Activated CD8-positive, alpha-beta memory T cell treated with anti-CD3 and anti-CD28 coated beads, Interleukin-2, amount 50 U/mL, for 24 hours (primary cell): ENCODE results near the gene ZNF853.
"Not testable (repeated sequence)": the region's sequence is repeated elsewhere in the genome, so short reads cannot be mapped to it uniquely, and the experiment has no call there.

ENCODE experiments used
- DNase-seq: peaks from one replicate; pipeline ENCODE4 v3.0.0-alpha.2; 2020; ENCODE audit errors: extremely low read depth

ZNF853 gene

DNA sequence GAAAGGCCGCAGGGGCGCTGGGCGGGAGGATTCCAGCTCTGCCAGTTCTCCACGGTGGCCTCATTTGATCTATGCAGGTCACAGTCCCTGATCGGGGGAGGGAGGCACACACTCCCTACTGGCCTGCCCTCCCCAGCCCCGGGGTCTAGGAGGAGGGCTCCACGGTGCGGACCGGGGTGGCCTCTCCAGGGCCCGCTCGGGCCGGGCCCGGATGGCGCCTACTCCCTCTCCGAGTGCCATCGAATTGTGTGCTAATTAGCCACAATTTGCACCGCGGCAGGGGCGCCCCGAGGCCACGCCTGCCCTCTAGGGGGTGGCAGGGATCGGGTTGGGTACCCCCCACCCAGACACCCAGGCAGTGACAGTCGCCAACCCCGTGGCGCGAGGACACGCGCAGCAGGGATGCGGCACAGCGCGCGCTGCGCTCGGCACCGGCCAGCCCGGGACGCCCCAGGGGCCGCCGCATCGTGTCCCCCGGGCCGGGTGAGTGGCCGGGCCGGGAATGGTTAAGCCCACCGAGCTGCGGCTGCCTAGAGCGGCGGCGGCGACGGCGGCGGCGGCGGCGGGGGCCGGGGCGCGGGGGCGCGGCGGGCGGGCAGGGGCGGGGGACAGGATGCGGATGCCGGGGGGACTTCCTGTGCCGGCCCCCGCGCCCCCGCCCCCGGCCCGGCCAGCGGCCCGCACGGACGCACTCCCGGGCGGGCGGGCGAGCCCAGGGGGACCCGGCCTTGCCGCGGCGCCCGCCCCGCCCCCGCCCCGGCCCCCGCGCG lies at the start of gene ZNF853:
Gene ZNF853, plus strand, starts transcription at position 658 of the 770 bp plus-strand sequence. CDS start 565 bp downstream, outside the sequence.
- no peak for DNase-seq

DNA sequence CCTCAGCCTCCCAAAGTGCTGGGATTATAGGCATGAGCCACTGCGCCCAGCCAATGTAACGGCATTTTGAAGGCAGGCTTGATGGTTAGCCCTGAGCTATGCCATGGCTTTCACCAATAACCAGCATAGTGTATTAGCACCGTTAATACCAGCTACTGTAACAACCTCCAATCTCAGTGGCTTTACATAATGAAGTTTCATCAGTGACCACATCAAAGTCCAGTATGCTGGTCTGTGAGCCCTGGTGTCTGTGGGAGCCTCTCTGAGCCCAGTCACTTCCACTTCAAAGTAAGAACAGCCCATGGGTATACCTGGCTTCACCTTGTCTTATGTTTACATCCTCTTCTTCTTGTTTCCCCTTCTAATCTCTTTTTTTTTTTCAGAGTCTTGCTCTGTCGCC lies 49.8 kb upstream of the ZNF853 start:
- DNase-seq = no peak

DNA sequence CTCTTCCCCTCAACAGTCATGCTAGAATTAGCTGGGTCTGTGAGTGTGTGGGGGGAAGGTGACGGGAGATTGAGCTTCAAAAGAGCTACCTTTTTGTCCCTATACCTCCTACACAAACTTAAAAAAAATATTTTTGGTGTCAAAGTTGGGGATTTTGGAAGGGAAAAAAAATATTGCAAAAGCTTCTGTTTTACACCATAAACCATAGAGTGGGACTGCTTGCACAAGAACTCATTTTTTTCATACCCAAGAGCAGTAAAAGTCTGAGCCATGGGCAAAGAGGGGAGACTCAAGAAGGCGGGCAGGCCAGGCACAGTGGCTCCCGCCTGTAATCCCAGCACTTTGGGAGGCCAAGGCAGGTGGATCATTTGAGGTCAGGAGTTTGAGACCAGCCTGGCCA lies 47.5 kb upstream of the ZNF853 start:
- DNase-seq = no peak

DNA sequence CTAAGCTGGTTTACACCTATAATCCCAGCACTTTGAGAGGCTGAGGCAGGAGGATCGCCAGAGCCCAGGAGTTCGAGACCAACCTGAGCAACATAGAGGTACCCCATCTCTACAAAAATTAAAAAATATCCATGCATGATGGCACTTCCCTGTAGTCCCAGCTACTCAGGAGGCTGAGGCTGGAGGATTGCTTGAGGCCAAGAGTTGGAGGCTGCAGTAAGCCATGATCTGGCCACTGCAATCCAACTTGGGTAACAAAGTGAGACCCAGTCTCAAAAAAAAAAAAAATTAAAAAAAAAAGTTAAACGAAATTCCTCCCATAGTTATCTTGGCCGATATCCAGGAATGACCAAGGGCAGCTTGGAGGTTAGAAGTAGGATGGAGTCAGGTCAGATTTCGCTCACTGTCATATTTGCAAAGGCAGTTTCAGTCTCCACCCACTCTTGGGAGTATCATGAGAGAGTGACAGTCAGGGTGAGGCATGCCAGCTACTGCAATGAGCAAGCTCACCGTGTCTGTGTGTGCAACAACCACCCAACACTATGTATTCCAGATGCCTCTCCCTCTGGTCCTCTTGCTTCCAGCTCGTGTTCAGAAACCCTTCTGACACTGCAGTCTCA lies 44.1 kb upstream of the ZNF853 start:
- no peak for DNase-seq

DNA sequence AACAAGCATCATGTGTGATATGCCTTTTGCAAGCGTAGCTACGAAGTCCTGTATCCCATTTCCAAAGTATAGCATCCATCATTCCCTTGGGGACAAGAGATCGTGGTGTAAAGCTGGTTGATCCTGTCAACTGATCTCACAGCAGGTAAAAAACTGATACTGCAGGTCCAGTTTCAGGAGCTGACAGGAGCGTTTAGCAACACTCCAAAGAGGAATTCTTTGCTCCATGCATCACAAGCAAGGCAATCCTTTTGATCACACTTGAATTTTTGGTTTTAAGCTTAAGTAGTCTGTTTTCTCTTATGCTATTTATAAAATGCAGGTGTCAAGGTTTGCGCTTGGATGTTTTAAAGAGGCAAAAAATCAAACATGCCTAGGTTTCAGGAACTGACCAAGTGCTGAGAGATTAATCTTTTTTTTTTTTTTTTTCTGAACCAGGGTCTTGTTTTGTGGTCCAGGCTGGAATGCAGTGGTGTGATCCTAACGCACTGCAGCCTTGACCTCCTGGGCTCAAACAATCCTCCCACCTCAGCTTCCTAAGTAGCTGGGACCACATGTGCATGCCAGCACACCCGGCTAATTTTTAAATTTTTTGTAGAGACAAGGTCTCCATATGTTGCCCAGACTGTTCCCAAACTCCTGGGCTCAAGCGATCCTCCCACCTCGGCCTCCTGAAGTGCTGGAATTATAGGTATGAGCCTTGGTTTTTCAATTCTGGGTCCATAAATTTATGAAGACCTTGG lies 40.0 kb upstream of the ZNF853 start:
- DNase-seq = no peak

DNA sequence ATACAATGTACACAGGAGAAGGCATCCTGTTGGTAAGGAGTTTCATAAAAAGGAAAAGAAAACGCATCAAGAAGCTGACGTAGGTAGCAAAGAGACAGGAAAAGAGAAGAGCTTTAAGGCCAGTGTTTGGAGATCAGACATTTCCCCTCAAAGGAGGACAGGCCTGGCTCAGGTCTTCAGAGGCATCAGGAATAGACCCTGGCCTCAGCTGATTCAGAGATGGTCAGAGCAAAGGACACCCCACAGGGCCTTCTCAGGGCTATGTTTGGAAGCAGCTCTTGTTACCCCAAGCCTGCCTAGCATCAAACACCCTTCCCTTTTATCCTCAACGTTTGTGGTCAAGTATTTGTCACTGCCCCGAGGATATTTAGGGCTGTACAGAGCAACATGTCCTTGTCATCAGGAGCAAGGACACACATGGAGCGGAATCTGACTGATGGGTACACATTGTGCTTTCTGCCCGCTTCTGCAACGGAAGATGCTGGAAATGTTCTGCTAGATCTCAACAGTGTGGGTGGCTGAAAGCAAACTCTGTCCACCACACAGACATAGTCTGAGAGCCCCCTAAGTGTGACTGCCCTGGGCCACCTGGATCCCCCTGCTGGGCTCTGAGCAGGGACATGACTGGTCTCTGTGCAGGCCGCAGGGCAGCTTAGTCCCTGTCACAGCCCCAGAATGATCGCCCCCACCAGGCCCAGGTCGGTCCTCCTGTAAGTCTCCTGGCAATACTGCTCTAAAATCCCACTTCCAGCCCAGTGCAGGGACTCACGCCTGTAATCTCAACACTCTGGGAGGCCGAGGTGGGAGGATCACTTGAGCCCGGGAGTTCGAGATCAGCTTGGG lies 39.2 kb upstream of the ZNF853 start:
- DNase-seq = no peak

DNA sequence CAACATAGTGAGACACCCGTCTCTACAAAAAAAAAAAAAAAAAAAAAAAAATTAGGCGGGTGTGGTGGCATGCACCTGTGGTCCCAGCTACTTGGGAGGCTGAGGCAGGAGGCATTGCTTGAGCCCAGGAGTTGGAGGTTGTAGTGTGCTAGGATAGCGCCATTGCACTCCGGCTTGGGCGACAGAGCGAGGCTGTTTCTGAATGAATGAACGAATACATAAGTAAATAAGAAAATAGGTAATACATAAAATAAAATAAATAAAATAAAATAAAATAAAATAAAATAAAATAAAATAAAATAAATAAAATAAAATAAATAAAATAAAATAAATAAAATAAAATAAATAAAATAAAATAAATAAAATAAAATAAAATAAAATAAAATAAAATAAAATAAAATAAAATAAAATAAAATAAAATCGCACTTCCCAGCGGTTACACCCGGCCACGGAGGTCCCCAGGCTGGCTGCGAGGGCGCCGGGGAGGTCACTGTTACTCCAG lies 38.5 kb upstream of the ZNF853 start:
- not testable (repeated sequence) for DNase-seq

DNA sequence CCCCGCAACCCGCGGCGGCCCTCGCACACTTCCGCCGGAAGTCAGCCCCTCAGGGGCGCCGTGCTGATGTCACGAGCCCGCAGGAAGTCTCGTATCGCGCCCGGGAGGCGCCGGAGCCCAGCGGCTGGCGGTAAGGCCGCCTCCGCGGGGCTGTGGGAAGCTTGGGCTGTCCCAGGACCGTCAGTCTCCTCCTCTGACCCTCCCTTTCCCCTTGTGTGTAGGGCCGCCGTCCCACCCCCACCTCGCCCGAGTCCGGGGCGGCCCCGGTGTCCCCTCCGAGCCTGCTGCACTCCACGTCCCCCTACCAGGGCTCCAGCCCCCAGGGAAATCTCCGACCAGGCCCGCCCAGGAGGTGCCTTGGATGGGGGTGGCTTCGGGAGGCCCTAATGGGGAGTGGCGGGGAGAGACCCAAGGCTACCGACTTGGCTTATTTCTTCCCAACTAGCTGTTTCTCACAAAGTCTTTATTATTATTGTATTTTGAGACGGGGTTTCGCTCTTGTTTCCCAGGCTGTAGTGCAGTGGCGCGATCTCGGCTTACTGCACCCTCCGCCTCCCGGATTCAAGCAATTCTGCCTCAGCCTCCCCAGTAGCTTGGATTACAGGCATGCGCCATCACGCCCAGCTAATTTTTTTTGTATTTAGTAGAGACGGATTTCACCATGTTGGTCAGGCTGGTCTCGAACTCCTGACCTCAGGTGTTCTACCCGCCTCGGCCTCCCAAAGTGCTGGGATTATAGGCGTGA lies 37.9 kb upstream of the ZNF853 start, which contains the start of gene ZDHHC4:
Gene ZDHHC4, plus strand, starts transcription at position 86 of the 745 bp plus-strand sequence. CDS start 3,108 bp downstream, outside the sequence.
- peak; percentile 72 for DNase-seq

DNA sequence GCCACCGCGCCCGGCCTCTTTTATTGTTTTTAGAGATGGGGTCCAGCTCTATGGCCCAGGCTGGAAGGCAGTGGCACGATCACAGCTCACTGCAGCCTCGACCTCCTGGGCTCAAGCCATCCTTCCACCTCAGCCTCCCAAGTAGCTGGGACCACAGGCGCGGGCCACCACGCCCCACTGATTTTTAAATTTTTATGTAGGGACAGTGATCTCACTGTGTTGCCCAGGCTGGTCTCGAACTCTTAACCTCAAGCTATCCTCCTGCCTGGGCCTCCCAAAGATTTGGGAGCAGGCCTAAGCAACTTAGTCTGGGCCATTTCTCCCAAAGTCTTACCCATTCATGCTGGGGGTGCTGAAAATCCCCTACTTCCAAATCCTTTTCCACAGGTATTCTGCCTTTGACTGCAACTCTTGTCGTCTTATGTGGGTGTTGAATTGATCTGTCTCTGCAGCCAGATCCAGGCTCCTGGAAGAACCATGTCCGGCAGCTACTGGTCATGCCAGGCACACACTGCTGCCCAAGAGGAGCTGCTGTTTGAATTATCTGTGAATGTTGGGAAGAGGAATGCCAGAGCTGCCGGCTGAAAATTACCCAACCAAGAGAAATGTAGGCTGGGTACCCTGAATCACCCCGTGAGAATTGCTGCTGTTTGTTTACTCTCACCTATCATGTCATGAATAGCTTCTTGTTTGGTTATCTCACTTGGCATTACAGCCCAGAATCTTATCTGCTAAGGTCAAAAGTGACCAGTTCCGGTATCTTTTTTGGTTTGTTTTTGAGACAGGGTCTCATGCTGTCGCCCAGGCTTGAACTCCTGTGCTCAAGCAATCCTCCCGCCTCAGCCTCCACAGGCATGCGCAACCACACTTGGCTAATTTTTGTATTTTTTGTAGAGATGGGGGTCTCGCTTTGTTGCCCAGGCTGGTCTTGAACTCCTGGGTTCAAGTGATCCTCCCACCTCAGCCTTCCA lies 37.0 kb upstream of the ZNF853 start:
- DNase-seq = no peak

DNA sequence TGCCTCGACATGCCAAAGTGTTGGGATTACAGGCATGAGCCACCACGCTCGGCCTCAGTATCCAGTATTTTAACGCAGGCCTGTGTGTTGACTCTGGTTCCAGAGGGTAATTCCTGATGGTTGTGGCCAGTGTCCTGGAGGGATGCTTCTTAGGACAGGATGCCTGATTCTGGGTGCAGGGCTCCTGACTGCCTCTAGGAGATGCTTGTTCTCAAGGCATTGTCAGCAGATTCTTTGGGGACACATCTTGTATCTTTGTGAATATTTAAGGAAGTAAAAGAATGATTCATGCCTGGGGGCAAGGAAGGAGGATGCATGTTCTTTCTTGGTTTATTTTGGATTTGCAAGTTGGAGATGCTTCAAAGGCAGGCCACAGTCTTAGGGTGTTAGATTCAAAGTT lies 36.0 kb upstream of the ZNF853 start:
- no peak for DNase-seq

DNA sequence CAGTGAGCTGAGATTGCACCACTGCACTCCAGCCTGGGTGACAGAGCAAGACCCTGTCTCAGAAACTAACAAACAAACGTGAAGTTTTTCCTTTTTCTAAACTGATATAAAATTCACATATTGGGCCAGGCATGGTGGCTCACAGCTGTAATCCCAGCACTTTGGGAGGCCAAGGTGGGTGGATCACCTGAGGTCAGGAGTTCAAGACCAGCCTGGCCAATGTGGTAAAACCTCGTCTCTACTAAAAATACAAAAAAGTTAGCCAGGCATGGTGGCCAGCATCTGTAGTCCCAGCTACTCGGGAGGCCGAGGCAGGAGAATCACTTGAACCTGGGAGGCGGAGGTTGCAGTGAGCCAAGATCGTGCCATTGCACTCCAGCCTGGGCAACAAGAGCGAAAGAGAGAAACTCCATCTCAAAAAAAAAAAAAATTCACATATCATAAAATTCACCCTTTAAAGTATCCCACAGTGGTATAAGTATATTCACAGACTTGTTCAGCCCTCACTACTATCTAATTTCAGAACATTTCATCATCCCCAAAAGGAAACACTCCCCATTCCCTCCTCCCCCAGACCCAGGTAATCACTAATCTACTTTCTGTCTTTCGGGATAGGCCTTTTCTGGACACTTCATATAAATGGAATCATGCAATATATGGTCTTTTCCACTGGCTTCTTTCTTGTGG lies 29.5 kb upstream of the ZNF853 start:
- not testable (repeated sequence) for DNase-seq

DNA sequence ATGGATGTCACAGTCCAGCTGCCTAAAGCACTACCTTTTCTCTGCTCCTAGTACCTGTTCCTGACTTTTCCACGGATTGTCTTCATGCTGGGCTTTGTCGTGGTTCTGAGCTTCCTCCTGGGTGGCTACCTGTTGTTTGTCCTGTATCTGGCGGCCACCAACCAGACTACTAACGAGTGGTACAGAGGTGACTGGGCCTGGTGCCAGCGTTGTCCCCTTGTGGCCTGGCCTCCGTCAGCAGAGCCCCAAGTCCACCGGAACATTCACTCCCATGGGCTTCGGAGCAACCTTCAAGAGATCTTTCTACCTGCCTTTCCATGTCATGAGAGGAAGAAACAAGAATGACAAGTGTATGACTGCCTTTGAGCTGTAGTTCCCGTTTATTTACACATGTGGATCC lies 26.8 kb upstream of the ZNF853 start:
- no peak for DNase-seq

DNA sequence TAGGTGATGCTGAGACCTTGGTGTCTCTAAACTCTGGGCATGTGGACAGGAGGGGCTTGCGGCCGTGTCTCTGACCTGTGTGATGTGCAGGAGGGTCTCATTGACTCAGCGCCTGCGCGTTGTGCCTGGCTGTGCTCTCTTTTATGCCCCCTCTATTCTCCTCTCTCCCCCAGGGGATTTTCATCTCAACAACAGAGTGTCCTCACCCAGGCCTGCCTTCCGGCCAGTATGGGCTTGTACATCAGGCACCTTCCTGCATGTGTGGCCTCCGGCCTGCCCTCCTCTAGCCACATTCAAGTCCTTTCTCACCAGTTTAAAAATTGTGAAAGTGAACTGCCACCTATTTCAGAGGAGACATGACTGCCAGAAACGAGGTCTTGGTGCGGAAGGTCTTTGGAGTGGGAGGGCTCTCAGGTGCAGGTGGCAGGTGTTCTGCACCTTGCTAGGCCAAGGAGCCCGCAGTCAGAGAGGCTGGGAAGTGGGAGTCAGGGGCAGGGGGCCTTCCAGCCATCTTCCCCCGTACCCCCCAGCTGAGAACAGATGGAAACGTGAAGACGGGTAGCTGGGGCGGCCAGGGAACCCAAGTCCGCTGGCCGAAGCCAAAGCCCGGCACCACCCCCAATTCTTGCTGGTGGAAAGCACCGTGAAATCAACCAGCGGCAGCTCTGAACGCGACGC lies 26.1 kb upstream of the ZNF853 start:
- DNase-seq = no peak

DNA sequence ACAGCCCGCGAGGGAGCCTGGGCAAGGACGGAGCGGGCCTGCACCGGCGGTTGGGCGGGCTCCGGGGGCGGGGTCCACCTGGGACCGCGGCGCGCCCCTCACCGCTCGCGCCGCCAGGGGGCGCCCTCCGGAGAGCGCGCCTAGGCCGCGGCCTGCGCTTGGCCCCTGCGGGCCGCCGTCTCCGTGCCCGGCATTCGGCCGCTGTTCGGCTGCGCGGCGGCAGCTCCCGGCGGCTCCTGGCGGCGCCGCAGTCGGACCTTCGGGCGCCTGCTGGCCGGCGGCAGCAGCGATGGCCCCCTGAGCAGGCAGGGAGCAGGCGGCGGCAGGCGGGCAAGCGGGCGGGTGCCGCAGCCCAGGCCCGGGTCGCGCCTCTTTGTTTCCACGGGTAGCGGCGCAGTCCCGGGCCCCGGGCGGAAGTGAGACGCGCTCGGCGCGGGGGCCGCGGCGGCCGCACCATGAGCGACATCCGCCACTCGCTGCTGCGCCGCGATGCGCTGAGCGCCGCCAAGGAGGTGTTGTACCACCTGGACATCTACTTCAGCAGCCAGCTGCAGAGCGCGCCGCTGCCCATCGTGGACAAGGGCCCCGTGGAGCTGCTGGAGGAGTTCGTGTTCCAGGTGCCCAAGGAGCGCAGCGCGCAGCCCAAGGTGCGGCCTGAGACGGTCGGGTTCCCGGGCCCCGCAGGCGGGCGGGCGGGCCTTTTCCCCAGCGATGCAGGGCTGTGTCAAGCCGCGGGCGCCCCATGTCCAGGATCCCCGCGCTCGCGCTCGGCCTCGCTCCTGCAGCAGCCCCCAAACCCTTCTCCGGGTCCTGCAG lies 25.4 kb upstream of the ZNF853 start, which contains the start of gene INTS15:
Gene INTS15, plus strand, starts transcription at position 193 of the 816 bp plus-strand sequence. Its CDS starts 263 bp downstream, at position 456.
- DNase-seq = peak; percentile 49

DNA sequence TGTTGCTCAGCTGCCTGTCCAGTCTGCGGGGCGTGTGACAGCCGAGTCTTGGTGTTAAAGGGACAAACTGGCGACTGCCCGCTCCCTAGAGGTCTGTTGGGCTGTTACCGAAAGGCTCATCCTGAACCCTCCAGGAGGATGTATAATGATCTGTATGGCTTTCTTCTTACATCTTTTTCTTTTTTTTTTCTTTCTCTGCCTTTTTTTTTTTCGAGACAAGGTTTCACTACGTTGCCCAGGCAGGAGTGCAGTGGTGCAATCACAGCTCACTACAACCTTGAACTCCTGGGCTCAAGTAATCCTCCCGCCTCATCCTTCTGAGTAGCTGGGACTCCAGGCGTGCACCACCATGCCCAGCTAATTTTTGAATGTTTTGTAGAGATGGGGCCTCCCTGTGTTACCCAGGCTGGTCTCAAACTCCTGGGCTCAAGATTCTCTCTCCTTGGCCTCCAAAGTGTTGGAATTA lies 24.7 kb upstream of the ZNF853 start:
- no peak for DNase-seq

DNA sequence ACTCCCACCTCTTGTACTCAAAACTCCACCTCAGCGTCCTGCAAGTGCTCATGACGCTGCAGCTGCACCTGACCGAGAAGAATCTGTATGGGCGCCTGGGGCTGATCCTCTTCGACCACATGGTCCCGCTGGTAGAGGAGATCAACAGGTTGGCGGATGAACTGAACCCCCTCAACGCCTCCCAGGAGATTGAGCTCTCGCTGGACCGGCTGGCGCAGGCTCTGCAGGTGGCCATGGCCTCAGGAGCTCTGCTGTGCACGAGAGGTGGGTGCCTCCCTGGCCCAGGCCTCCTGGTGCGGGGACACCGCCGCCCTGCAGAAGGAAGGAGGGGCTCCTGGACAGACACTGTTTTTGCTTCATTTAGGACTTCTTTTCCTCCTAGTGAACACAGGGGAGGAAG lies 15.3 kb upstream of the ZNF853 start:
- DNase-seq = no peak

DNA sequence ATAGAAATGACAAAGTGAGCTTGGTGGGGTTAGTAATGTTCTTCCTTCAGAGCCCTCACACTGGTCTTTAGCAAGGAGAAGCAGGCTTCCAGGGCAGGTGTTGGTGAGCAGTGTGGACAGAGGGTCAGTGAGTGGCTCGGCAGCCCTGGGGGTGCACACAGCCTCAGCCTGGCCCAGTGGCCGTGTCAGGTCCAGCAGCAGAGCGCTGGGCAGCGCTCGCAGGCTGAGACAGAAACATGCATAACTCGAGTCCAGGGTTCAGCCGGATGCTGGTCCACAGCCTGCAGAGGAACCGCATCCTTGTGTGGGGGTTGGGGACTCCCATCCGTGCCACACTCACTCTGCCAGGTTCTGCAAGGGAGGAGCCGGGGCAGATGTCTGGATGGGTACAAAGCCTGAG lies 11.0 kb upstream of the ZNF853 start:
- no peak for DNase-seq
